GM21515 (cell line): ENCODE data around the gene CENPV.
"Not testable (repeated sequence)": the region's sequence is repeated elsewhere in the genome, so short reads cannot be mapped to it uniquely, and the experiment has no call there.

Experiments used
- ATAC-seq: cut with Tn5 transposase; IDR thresholded peaks from one replicate; pipeline ENCODE4 v1.9.1; 2021; ENCODE audit not compliant: unreplicated experiment

The CENPV gene

DNA sequence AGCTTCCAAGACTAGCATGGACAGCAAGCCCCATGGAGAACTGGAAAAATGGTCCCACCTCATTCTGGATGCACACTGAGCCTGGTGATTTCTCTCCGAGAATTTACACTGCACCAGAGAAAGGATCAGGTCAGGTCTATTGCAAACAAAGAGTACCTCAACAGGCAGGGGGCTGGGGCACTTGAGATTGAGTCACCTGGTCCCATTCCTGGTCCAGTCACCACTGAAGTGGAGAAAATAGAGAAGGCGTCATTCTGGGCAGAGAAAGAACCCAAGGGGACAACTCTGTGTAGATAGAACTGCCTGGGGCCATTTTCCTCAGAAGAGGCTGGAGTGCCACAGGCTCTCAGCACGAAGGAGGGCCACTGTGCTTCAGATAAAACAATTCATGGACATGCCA is 38.4 kb downstream of the CENPV start:
- ATAC-seq = no peak

DNA sequence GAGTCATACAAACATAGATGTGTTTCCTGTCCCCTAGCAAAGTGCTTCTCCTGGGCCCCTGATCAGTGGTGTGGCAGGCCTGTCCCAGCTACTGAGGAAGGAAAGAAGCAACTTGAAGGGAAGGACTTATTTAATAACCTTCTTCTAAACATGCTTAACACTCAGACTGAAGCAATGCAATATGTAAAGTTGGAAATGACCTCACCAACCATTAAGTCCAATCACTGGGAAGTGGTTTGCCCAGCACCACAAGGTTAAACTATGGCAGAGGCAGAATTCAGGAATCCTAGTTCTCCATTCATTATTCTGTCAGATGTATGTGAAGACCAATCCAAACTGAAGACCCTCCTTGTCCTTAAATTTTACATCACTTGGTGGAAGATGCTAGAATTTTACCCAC is 39.1 kb downstream of the CENPV start:
- ATAC-seq = no peak

DNA sequence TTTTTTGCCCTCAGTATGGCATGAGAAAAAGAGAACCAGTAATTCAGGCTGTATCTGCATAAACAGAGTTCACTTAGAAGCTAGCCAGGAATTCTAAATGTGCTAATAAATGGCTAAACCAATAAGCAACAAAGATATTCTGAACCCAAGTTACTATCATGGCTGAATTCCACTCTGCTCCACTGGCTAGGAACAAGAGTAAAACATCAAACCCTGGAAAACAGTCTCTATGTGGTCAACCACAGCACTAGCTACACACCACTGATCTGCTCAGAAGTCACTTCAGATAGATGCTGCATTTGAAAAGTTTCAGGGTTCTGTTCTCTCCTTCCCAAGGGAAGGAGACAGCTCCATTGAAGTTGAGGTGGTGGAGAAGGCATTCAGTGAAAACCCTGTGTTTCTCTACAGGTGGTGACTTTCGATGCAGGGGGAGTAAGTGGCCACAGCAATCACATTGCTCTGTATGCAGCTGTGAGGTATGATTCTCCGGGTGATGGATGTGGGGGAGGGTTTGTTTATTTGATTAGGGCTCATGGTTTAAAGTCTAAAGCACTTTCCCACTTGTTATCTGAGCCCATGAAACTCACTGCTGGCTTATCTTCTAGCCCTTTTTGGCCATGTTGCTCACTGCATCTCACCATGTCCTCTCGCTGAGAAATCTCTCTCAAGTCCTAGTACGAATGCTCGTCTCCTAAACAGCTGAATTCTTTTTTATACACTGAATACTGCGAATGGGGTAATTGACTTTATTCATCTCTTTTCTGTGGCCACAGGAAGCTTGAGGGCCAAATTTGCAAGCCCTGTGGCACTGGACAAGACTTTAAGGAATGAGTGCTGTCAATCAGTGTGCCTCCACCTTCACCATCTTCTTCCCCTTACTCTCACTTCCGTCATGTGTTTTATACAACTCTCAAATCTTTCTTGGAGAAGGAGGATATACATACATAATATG is 39.9 kb downstream of the CENPV start:
- no peak for ATAC-seq

DNA sequence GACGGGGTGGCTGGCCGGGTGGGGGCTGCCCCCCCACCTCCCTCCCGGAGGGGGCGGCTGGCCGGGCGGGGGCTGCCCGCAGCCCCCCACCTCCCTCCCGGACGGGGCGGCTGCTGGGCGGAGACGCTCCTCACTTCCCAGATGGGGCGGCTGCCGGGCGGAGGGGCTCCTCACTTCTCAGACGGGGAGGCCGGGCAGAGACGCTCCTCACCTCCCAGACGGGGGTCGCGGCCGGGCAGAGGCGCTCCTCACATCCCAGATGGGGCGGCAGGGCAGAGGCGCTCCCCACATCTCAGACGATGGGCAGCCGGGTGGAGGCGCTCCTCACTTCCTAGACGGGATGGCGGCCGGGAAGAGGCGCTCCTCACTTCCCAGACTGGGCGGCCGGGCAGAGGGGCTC is 41.2 kb downstream of the CENPV start:
- ATAC-seq = not testable (repeated sequence)

DNA sequence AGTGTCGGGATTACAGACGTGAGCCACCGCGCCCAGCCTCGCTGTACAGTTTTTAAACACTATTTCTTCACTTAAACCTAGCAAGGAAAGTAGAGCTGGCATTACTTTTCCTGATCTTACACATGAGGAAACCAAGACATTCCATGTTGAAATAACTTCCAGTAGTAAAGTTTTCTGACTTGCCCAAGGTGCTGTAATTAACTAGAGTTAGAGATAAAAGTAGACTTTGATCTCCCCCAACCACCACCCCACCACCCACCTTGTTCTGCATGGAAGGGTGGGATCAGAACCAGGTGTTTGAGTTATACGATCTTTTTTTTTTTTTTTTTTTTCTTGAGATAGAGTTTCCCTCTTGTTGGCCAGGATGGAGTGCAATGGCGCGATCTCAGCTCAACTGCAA is 47.1 kb downstream of the CENPV start:
- ATAC-seq = no peak

DNA sequence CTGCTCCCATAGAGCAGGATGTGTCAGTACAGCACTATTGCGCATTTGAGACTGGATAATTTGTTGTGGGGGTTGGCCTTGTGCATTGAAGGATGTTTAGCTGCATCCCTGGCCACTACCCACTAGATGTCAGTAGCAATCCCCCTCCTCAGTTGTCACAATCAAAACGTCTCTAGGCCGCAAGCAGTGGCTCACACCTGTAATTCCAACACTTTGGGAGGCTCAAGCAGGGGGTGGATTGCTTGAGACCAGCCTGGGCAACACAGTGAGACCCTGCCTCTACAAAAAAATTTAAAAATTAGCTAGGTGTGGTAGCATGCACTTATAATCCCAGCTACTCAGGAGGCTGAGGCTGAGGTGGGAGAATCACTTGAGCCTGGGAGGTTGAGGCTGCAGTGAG is 48.4 kb downstream of the CENPV start:
- ATAC-seq = no peak

DNA sequence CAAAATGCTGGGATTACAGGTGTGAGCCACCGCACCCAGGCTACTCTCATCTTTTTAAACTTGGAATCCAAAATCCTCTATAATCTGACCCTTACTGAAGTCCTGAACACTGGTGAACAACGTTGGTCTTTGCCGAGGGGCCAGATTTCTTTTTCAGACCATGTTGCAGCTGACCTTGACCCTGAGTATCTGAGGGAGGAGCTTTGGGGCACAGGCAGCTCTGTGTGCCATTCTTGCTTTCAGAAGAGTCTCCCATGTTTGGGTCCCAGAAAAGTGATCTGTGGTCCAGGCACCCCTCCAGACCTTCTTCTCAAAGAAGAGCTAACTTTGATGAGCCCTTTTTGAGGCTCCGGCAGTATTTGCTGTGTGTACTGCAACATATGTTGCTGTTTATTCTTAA is 50.4 kb downstream of the CENPV start:
- ATAC-seq = no peak

DNA sequence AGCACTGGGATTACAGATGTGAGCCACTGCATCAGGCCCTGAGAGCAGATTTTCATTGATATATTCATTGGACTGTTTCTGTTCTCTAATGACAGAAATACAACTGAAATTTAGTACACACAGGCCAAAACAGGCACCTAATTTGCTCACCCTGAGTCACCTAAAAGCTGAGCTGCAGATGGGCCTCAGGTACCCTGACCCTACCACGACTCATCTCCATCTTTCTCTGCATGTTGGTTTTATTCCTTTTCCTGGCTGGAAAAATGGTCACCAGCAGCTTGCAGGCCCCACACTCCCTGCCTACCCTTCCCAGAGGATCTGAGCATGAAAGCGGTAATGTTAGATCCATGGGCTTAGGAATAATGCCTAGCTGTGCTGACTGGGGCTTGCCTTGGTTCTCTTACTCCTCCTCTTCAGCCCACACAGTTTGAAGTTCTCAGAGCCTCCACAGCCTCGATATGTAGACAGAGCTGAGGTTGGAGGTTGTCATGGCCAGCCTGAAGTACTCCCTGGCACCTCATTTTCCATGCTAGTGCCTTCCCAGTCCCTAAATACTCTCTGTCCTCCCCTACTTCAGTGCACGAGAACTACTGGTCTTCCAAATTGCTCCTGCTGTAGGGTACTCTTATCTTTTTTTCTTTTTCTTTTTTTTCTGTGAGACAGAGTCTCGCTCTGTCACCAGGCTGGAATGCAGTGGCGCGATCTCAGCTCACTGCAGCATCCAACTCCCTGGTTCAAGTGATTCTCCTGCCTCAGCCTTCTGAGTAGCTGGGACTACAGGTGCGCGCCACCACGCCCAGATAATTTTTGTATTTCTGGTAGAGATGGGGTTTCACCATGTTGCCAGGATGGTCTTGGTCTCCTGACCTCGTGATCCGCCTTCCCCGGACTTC is 51.1 kb downstream of the CENPV start:
- ATAC-seq = no peak

DNA sequence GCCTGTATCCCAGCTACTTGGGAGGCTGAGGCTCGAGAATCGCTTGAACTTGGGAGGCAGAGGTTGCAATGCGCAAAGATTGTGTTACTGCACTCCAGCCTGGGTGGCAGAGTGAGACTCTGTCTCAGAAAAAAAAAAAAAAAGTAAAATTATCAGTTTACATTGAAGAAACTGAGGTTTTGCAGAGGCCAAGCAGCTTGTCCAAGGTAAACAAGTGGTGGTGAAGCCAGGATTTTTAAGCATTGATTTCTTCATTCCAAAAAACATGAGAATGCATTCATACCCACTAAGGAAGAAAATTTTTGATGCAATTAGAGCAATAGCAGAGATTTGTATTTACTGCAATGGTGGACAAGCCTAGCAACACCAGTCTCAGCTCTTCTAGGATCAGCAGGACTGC is 52.7 kb downstream of the CENPV start:
- no peak for ATAC-seq

DNA sequence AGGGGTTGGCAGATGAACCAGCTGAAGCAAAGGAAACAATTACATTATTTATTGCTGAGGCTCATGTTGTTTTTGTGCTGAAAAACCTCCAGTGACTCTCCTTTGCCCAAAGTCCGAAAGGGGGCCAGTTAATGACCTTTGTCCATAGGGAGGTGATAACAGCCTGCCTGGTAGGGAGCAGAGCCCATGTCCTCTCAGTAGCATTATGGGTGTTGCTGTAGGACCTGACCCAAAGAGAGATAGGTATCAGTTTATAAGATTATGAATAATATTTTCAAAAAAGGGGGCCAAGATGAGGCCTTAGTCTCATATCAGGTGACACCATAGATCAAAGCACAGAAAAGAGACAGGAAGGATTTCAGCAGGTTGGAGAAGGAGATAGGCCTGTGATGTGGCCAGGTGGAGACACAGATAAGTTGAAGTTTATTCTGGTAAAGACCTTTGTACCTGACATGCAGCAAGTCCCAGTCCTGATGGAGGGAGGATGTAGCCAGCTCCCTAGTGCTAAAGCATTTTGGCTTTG is 55.1 kb downstream of the CENPV start:
- ATAC-seq = no peak

DNA sequence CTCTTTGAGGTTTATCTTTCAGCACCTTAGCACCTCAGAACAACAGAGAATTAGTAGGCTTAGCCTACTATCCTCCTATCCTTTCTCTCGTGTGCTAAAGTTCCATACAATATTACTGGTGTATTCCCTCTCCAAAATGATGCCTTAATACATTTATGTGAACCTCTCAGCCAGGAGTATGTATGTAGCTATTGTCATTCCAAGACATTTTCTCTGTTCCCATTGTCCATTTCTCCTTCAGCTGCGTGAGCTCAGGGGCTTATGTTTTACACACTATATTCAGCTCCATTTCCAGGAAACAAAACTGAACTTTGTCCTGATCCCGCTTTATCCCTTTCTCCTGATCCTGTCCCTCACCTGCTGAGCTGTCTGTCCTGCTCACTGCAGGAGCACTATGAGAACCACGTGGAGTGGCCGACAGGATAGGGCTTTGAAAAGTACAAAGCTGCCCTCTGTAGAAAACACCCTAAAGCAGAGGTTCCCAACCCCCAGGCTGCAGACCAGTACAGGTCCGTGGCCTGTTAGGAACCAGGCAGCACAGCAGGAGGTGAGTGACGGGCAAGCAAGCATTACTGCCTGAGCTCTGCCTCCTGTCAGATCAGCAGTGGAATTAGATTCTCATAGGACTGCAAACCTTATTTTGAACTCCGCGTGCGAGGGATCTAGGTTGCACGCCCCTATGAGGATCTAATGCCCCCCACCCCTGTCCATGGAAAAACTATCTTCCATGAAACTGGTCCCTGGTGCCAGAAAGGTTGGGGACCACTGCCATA is 55.7 kb downstream of the CENPV start:
- ATAC-seq = no peak

DNA sequence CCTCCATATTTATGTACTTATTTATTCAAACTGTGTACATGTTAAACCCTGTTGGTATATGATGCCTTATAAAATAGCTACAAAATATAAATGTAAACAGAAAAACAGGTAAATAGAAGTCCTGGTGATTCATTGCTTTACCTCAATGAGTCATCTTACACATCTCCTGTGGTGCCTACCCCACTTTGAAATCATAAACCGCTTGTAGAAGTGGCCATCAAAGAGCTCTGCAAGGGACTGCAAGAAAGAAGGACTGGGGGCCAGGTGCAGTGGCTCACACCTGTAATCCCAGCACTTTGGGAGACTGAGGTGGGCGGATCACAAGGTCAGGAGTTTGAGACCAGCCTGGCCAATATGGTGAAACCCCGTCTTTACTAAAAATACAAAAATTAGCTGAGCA is 57.2 kb downstream of the CENPV start:
- ATAC-seq = not testable (repeated sequence)

DNA sequence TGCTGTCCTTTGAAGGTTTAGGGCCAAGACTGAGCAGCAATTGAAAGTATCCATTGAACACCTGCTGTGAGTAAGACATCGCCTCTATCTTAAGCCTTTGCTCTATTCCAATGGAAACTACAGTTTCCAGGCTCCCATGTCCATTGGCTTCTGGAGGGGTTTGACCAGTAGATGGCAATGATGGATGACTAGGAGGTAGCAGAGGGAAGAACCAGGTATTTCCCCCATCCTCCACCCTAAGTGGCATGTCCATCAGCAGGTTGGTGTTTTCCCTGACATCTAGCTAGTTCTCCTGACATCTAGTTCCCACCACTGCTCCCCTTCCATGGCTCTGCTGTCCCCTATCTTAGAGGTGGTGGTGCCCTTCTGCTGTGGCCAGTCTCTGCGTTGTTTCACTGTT is 58.7 kb downstream of the CENPV start:
- no peak for ATAC-seq

DNA sequence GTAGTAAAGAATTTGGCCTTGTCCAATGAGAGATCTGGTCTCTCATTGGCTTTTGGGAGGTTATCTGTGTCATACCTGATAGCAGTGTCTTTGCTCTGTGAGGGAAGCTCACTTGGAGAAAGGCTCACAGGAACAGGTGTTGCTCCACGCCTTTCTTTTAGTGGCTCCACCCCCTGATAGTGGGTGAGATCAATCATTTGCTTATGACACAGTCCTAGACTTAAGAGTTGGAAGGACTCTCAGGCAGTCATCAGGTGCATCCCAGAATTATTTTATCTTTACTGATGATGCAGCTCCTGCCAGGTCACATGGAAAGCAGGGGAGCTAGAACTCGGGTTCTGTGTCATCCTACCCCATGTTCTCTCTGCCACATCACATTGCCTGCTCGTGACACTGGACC is 59.3 kb downstream of the CENPV start:
- no peak for ATAC-seq
